GM10847 (cell line): ENCODE data around the gene SLC12A5.

Source experiments
- POLR2A ChIP-seq: IDR thresholded peaks from 2 replicates; pipeline ENCODE4 v1.6.1; 2011; ENCODE audit not compliant: insufficient read length; ENCODE audit errors: extremely low read depth

Gene SLC12A5

DNA sequence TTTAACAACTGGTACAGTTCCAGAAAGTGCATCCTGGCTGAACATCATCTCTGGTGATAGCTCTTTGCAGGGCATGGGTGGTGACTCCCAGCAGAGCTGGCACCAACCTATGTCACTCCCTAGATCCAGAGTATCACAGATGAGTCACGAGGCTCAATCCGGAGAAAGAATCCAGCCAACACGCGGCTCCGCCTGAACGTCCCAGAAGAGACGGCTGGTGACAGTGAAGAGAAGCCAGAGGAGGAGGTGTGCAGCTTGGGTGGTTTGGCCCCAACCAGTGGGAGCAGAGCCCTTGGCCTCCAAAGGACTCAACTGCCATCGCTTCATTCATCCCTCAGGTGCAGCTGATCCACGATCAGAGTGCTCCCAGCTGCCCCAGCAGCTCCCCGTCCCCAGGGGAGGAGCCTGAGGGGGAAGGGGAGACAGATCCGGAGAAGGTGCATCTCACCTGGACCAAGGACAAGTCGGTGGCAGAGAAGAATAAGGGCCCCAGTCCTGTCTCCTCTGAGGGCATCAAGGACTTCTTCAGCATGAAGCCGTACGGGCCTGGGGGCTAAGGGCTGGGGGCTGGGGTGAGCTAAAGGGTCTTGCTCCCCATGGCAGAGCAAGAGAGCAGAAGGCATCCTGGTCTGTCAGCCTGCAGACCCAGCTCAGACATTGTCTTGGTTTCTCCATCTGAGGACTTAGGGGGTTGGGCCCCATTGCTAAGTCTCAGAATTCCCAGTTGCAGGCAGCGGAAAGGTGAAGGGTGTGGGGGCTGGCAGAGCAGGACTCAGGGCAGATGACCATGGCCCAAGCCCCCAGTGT, 27.2 kb downstream of the SLC12A5 start:
- no peak for TF ChIP-seq POLR2A

DNA sequence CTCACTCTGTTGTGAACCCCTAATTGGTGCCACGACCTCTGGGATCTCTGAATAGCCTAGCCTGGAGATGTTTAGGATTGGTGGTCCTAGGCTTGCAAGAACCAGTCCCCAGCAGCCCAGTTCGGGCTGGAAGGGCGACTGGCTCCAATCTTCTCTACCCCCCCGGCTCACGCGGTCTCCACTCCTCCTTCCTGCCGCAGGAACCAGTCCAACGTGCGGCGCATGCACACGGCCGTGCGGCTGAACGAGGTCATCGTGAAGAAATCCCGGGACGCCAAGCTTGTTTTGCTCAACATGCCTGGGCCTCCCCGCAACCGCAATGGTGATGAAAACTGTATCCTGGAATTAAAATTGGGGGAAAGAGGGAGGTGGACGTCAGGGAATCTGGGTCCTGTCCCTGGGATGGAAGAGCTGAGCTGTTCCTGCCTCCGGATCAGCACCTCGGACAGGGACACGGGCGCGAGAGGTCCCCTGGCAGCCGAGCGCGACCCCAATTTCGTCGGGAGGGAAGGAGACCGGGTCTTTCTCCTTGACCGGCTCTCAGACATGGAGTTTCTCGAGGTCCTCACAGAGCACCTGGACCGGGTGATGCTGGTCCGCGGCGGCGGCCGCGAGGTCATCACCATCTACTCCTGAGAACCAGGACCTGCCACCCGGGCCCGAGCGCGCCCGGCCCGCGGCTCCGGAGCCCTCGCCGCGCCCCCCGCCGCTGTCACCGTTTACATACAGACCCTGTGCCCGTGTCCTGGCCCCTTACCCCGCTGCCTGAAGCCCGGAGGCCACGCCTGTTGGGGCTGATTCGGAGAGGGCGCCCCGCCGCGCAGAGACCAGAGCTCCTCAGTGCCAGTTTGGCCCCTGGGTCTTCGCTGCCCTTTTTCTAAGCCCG, 28.2 kb downstream of the SLC12A5 start:
- TF ChIP-seq POLR2A = no peak

DNA sequence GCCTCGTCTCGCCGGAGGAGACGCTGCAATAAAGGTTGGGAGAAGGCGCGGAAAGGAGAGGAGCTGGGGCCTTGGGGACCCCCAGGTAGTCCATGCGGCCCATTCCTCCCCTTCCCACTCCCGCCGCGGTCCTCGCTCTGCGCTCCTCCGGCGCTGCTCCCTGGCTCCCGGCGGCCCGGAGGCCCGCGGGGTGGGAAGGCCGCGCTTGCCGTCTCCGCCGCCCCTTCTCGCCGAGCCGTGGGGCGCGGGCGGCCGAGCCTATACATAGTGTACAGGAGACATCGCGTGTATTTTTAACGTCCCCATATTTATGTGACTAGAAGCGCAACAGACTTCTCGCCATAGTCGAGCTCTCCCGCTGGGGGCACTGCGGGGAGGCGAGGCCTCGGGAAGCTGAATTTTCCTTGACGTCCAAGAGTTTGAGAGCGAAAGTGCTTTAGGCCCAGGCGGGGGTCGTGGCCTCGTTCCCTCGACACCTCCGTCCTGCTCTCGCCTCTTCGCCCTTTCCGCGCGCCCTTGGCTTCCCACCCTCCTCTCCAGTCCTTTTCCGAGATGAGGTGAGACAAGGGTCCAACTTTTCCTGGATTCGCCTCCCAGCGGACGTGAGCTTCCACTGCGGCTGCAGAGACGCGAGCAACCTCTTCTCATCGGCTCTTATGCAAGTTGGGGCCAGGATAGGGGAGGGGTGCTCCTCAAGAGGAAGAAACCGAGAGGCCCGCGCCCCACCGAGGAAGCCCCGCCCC, 29.0 kb downstream of the SLC12A5 start:
- TF ChIP-seq POLR2A = no peak

DNA sequence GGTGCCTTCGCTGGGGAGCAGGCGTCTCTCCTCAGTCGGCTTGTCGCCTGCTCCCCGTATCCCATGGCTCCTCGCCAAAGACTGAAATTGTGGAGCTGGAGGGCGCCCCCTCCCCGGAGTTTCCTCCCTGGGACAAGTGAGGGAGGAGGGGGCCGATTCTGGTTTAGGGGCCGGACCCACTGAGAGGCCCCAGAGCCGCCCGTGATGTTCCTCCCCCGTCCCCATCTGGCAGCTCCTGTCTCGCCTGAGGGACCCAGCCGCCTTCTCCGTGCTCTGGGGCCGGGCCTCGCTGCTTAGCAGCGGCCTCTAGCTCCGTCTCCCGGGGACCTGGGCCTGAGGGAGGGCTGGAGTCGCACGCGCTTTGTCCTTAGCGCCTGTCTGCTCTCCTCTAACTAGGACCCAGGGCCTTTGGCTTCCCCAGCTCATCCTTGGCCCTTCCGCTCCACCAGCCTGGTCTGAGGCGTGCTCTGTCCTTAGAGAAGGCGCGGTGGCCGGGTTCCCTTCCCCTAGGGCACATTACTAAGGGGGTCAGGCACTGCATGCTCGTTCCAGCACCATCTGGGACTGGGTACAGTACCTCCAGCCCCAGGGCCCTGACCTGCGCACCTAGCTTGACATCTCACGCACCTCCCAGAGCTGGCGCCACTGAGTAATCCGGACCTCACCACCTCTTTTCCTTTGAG, 29.7 kb downstream of the SLC12A5 start:
- no peak for TF ChIP-seq POLR2A

DNA sequence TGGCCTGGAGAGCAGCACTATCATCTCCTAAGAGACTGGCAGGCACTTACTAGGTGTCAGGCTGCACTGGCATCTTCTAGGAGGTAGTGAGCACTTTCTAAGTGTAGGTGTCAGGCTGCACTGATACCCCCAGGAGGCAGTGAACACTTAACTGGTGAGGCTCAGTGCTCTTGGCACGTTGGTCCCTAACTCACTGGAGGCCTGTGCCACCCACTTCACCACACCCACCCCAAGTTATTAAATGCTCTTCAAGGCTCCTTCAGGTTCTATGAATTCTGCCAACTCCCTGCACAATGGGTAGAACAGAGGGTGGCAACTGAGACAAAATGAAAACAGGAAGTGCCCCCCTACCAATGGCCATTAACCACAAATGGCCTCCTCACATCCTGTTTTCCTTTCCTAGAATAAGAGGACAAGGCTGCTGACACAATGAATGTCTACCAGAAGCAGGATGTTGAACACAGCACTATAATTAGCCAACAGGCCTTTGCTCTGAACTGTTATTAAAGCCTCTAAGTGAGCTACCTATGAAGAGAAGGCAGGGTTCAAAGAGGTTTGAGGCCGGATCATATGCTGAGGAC, 31.4 kb downstream of the SLC12A5 start:
- no peak for TF ChIP-seq POLR2A

DNA sequence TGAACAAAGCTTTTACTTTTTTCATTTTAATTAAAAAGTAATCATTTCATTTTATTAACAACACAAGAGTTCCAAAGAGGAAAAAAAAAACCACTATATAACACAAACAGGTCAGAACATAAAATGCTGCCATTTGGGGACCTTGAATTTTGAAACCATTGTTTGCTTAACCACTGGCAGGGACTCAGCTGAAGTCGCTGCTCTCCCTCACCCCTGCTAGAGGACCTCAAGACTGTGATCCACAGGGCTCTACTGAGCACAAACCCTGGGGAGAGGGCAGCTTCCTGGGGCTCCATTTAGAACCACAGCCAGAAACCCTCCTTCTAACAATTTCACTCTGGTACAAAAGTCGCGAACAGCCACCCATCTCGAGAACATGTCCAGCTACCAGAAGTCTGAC, 32.0 kb downstream of the SLC12A5 start:
- TF ChIP-seq POLR2A = no peak

DNA sequence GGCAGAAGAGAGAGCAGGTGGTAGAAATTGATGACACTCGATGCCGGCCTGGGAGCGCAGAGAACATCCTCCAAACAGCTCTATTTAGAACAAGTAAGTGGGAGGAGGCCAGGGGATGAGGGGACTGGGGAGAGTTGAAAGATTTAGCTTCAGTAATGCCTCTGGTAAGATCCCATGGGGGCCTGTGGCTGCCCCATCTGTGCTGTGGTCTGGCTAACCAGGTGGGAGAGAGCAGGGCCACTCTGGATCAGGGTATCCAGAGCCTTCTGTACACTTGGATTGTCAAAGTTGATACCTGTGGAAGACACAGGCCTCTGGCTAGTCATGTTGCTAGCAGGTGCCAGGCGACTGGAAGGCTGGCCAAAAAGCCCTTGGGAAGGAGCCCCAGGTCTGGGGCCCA, 33.1 kb downstream of the SLC12A5 start:
- no peak for TF ChIP-seq POLR2A

DNA sequence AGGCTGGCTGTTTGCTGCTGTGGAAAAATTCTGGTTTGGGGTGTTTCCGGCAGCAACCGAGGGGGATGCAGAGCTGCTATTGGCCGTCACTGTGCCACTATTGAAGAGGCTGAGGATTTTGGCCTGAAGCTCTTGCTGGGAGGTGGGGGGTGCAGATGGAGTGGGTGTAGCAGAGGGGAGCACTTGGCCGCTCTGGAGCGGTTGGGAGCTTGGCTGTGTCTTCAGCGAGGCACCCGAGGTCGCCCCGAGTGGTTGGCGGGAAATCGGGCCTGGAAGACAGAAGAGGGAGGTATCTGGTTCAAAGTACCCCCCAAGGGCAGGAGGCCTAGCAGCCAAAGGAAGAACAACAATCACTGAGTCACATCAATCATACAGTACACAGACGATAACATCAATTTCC, 33.6 kb downstream of the SLC12A5 start:
- no peak for TF ChIP-seq POLR2A

DNA sequence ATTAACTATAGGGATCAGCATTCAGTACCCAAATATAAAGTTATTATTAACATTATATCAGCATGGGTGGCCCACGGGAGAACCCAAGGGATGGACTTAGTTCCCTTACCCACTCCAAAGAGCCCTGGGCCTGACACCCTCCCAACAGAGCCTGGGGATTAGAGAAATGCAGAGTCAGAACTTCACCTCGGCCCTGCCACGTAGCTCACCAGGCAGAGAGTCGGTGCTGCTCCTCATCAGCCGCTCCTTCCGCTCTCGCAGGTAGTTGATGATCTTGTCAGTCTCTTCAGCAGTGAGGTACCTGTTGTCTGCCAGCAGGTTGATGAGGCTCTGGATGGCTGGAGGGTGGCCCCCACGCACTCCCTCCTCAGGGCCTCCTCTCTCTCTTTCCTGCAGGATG, 34.1 kb downstream of the SLC12A5 start:
- no peak for TF ChIP-seq POLR2A

DNA sequence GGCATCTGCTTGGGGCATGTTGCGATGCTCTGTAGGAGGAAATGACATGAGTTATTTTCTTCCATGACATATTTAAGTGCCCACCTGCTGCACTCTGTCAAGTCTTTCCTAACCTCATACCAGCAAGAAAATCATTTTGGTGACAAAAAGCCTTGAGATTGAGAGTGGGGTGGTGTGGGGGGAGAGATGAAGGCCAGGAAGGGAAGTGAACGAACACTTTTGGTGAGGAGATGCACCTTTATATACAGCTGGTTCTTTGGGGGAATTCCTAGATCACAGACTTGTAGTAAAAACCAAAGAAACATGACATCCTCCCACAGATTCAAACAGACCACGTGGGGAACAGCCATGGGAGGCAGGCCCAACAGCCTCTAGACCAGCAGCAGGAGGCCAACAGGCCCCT, 34.6 kb downstream of the SLC12A5 start:
- no peak for TF ChIP-seq POLR2A

DNA sequence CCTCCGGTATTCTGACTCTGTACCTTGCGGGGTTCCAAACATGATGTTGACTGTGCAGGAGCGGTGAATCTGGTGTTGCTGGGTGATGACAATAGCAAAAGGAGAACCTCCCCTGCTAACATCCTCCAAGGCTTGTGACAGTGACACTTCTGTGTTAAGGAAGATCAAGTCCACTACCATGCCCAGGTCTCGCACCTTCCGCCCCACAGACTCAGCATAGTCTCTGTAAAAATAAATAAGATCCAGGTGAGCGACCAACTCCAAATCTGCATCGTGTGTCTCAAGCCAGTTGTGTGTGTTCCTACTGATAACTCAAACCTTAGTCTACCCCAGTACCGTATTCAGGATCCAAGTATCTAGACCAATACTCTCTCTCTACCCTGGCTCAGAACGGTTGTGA, 36.0 kb downstream of the SLC12A5 start:
- TF ChIP-seq POLR2A = no peak

DNA sequence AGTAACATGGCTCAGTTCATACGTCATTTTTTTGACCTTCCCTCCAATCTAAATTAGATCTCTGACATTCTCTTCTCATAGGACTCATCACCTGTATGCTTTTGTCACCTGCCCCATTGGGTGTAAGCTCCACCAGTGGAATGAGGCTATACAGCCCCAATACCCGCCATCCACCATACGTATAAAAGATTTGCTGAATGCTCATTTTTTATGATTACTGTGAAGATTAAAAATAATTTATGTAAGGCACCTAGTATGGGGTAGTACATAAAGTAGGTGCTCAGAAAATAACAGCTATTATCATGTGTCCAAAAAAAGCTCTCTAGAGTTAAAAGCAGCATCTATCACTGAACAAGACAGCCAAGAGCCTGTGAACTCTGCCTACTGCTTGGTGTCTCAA, 36.7 kb downstream of the SLC12A5 start:
- no peak for TF ChIP-seq POLR2A

DNA sequence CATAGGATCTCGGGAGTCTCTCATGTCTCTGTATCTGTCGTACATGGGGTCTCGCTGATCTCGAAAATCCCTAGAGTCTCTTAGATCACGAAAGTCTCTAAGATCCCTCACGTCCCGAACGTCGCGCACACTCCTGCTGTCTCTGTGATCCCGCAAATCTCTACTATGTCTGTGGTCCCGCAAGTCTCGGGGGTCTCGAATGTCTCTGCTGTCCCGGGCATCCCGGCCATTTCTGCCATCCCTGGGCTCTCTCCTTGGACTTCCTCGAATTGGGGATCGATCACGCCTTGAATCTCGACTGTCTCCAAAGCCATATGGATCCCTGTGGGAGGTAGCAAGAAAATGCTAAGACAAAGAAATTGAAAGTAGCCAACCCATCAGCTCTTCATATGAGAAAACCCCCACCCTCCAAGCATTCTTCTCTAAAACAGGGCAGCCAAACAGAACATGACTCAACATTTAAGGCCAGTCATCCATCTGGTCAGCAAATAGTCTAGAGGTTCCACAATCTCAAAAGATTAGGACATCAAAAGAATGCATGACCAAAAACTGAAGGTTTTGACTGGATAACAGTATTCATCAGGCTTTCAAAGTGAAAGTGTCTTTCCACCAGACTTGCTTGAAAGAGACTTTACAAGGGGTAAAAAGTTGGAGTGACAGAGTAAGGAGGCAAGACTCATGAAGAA, 41.3 kb downstream of the SLC12A5 start:
- no peak for TF ChIP-seq POLR2A

DNA sequence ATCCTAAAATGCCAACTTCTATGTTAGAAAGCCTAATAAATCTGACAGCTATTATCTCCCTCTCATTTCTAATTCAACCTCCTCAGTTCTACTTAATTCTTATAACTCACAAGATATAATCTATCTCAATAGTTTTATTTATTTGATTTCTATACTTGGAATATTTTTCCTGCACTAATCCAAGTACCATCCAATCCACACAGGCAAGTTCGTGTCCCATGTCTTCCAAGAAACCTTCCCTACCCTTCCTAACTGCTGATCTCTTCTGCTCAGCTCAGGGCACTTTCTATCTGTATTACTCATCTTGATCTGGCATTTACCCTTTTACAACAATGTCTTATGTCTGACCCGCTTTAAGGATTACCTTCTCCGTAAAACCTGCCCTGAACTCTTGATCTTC, 42.6 kb downstream of the SLC12A5 start:
- TF ChIP-seq POLR2A = no peak

DNA sequence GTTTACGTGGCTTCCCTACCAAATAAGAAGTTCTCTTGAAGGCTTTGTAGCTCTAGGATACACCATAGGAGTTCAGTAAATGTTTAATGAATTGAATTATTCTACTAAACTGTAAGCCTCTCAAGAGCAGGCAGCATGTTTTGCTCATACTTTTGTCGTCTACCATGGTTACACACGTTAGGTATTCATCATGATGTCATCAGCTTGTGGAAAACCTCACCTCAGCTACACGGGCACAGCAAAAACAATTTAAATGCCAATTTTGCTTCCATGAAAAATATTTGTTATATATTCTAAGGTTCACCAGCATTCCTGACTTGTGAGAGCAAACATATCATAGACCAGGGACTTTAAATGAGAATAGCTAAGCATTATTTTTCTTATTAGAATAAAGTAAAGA, 44.0 kb downstream of the SLC12A5 start:
- no peak for TF ChIP-seq POLR2A

DNA sequence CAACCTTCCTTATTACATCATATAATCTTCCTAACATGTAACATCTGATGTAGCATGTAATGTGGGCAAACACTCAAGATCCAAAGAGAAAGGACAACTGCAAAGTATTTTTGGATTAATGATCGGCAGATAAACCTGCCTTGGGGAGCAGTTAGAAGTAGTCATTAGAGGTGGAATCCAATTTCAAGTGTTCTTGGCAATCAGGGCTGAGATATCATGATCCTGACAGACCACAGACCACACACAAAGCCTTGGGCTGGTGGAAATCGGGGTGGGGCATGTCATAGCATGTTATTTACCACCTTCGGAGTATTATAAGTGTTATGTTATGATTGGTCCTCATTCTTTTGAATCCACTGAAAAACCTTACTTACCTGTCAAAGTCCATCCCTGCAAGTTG, 44.4 kb downstream of the SLC12A5 start:
- TF ChIP-seq POLR2A = no peak
